GM18498 (cell line): Measurements from ENCODE around the gene IL23R.
"Not testable (repeated sequence)": the region's sequence is repeated elsewhere in the genome, so short reads cannot be mapped to it uniquely, and the experiment has no call there.

Experiments
- ATAC-seq: cut with Tn5 transposase; IDR thresholded peaks from one replicate; pipeline ENCODE4 v1.9.1; 2021; ENCODE audit warnings: mild to moderate bottlenecking, moderate library complexity; ENCODE audit not compliant: unreplicated experiment

Gene IL23R

GRCh38 chr1:67191668-67192520 lies 25.6 kb downstream of the IL23R start:
- no peak for ATAC-seq

- ATAC-seq: no peak
Measured at GRCh38 chr1:67192902-67193301, 26.6 kb downstream of the IL23R start.

GRCh38 chr1:67193704-67194103 lies 27.4 kb downstream of the IL23R start:
- no peak for ATAC-seq

GRCh38 chr1:67194209-67194863 lies 28.1 kb downstream of the IL23R start:
- ATAC-seq: peak; percentile 82

- no peak for ATAC-seq
Measured at GRCh38 chr1:67200755-67201154, 34.5 kb downstream of the IL23R start.

GRCh38 chr1:67201891-67202290 lies 35.6 kb downstream of the IL23R start:
- ATAC-seq: no peak

GRCh38 chr1:67204298-67204980 lies 38.2 kb downstream of the IL23R start:
- ATAC-seq: no peak

GRCh38 chr1:67207398-67207797 lies 41.1 kb downstream of the IL23R start:
- ATAC-seq: not testable (repeated sequence)

- ATAC-seq: no peak
Measured at GRCh38 chr1:67208217-67208616, 42.0 kb downstream of the IL23R start.

- no peak for ATAC-seq
Measured at GRCh38 chr1:67209521-67209920, 43.3 kb downstream of the IL23R start.

GRCh38 chr1:67211589-67212563 lies 45.6 kb downstream of the IL23R start:
- peak; percentile 37 for ATAC-seq

GRCh38 chr1:67213164-67213563 lies 46.9 kb downstream of the IL23R start:
- no peak for ATAC-seq

GRCh38 chr1:67213948-67214347 lies 47.7 kb downstream of the IL23R start:
- no peak for ATAC-seq

GRCh38 chr1:67214420-67215174 lies 48.3 kb downstream of the IL23R start:
- peak; percentile 85 for ATAC-seq

GRCh38 chr1:67216401-67216800 lies 50.1 kb downstream of the IL23R start:
- ATAC-seq: no peak

- no peak for ATAC-seq
Measured at GRCh38 chr1:67217417-67217816, 51.2 kb downstream of the IL23R start.

- ATAC-seq: no peak
Measured at GRCh38 chr1:67217938-67218337, 51.7 kb downstream of the IL23R start.

- no peak for ATAC-seq
Measured at GRCh38 chr1:67224856-67225255, 58.6 kb downstream of the IL23R start.

GRCh38 chr1:67226688-67227087 lies 60.4 kb downstream of the IL23R start:
- no peak for ATAC-seq

- no peak for ATAC-seq
Measured at GRCh38 chr1:67227196-67227595, 60.9 kb downstream of the IL23R start.
